GM23338 (cell line): Measurements from ENCODE around the gene GTF3C5. TPM values are rescaled to one million over a fixed set of nuclear protein-coding genes. Genes with fewer than 3 reads are reported as not detected.

Source experiments
- ATAC-seq: fragments of 200-7000 bp; cut with Tn5 transposase; 3 replicates; pipeline ENCODE4 v1.9.1; 2020
- DNase-seq: peaks from one replicate; pipeline ENCODE4 v3.0.0-alpha.2; 2015; ENCODE audit warnings: low spot score
- H2AFZ ChIP-seq: fragments of 200-600 bp; sonication (generic); 2 replicates; pipeline ENCODE4 v1.8.0; 2016; ENCODE audit warnings: antibody characterized with exemption, mild to moderate bottlenecking, moderate library complexity
- H3F3A ChIP-seq: fragments of 200-600 bp; sonication (generic); replicated peaks from 2 replicates; pipeline ENCODE4 v1.8.0; 2017; ENCODE audit warnings: antibody characterized with exemption, mixed run types, low read depth
- H3K27ac ChIP-seq: fragments of 200-600 bp; sonication (generic); 2 replicates; pipeline ENCODE4 v1.6.1; 2016; ENCODE audit warnings: low read depth
- H3K27me3 ChIP-seq: fragments of 200-600 bp; sonication (generic); 2 replicates; pipeline ENCODE4 v1.8.0; 2016; ENCODE audit warnings: mild to moderate bottlenecking, mixed run types, moderate library complexity; ENCODE audit not compliant: insufficient read depth
- H3K36me3 ChIP-seq: fragments of 200-600 bp; sonication (generic); 2 replicates; pipeline ENCODE4 v1.8.0; 2016; ENCODE audit warnings: mild to moderate bottlenecking; ENCODE audit not compliant: insufficient read depth
- H3K4me1 ChIP-seq: fragments of 200-600 bp; sonication (generic); 2 replicates; pipeline ENCODE4 v1.8.0; 2016; ENCODE audit warnings: mild to moderate bottlenecking, moderate library complexity; ENCODE audit not compliant: insufficient read depth
- H3K4me2 ChIP-seq: fragments of 200-600 bp; sonication (generic); 2 replicates; pipeline ENCODE4 v1.7.1; 2017; ENCODE audit warnings: mixed run types
- H3K4me3 ChIP-seq: fragments of 200-600 bp; sonication (generic); 2 replicates; pipeline ENCODE4 v1.6.1; 2016; ENCODE audit warnings: mixed run types
- H3K79me2 ChIP-seq: fragments of 200-600 bp; sonication (generic); replicated peaks from 2 replicates; pipeline ENCODE4 v1.8.0; 2017; ENCODE audit warnings: mild to moderate bottlenecking; ENCODE audit not compliant: insufficient read depth
- H3K9me2 ChIP-seq: fragments of 200-600 bp; sonication (generic); 2 replicates; pipeline ENCODE4 v1.8.0; 2017; ENCODE audit not compliant: insufficient read depth
- H4K20me1 ChIP-seq: fragments of 200-600 bp; sonication (generic); replicated peaks from 2 replicates; pipeline ENCODE4 v1.8.0; 2017; ENCODE audit warnings: mild to moderate bottlenecking; ENCODE audit not compliant: insufficient read depth
- H3K27ac Mint-ChIP-seq: 2 replicates; pipeline ENCODE4 v1.8.0; 2020; ENCODE audit warnings: inconsistent platforms, mild to moderate bottlenecking, moderate library complexity, mixed read lengths
- H3K27me3 Mint-ChIP-seq: 3 replicates; pipeline ENCODE4 v1.8.0; 2022; ENCODE audit warnings: low read depth, mild to moderate bottlenecking, moderate library complexity, mixed read lengths, inconsistent platforms; ENCODE audit not compliant: insufficient read depth, poor library complexity
- H3K36me3 Mint-ChIP-seq: 3 replicates; pipeline ENCODE4 v1.8.0; 2021; ENCODE audit warnings: low read depth, mild to moderate bottlenecking, inconsistent platforms, moderate library complexity, mixed read lengths
- H3K4me1 Mint-ChIP-seq: 3 replicates; pipeline ENCODE4 v1.8.0; 2020; ENCODE audit warnings: mild to moderate bottlenecking, inconsistent platforms, mixed read lengths
- H3K4me3 Mint-ChIP-seq: 3 replicates; pipeline ENCODE4 v1.8.0; 2021; ENCODE audit warnings: moderate library complexity, mild to moderate bottlenecking, inconsistent platforms, mixed read lengths
- H3K9me3 Mint-ChIP-seq: 3 replicates; pipeline ENCODE4 v1.8.0; 2020; ENCODE audit warnings: moderate library complexity, mild to moderate bottlenecking, inconsistent platforms, mixed read lengths
- CREB1 ChIP-seq: fragments of 250-450 bp; sonication (Bioruptor Pico); IDR thresholded peaks from 2 replicates; pipeline ENCODE4 v1.5.0; 2020; ENCODE audit warnings: low read depth, mild to moderate bottlenecking, moderate library complexity
- CTCF ChIP-seq, 2 experiments: fragments of 200-600 bp in 1 of 2; sonication (generic) in 1 of 2; conservative IDR thresholded peaks; 2 replicates each; pipeline versions ENCODE4 v1.5.1 to v1.6.1; 2016 to 2017; ENCODE audit warnings: antibody characterized with exemption in 2 of 2, low read depth in 2 of 2, mild to moderate bottlenecking in 2 of 2, moderate library complexity in 1 of 2
- ETS1 ChIP-seq: IDR thresholded peaks from 2 replicates; pipeline ENCODE4 v1.6.1; 2016; ENCODE audit warnings: antibody characterized with exemption
- EZH2 ChIP-seq: fragments of 200-600 bp; sonication (generic); IDR thresholded peaks from one replicate; pipeline ENCODE4 v1.8.0; 2017; ENCODE audit warnings: antibody characterized with exemption, mild to moderate bottlenecking, low read depth; ENCODE audit not compliant: unreplicated experiment
- EZH2phosphoT487 ChIP-seq: fragments of 200-600 bp; sonication (generic); IDR thresholded peaks from one replicate; pipeline ENCODE4 v1.8.1; 2018; ENCODE audit warnings: antibody characterized with exemption; ENCODE audit not compliant: unreplicated experiment
- JUNB ChIP-seq: IDR thresholded peaks from one replicate; pipeline ENCODE4 v1.6.1; 2016; ENCODE audit warnings: antibody characterized with exemption; ENCODE audit not compliant: unreplicated experiment
- NANOG ChIP-seq: IDR thresholded peaks from 2 replicates; pipeline ENCODE4 v1.6.1; 2016; ENCODE audit warnings: antibody characterized with exemption, borderline replicate concordance
- POLR2AphosphoS5 ChIP-seq: IDR thresholded peaks from 2 replicates; pipeline ENCODE4 v1.6.1; 2016; ENCODE audit warnings: antibody characterized with exemption, low read depth
- REST ChIP-seq: IDR thresholded peaks from one replicate; pipeline ENCODE4 v1.6.1; 2018; ENCODE audit warnings: antibody characterized with exemption; ENCODE audit not compliant: unreplicated experiment
- STAT1 ChIP-seq: IDR thresholded peaks from one replicate; pipeline ENCODE4 v1.6.1; 2016; ENCODE audit warnings: antibody characterized with exemption; ENCODE audit not compliant: unreplicated experiment
- ZNF114 ChIP-seq: fragments of 250-450 bp; sonication (Bioruptor Pico); IDR thresholded peaks from 2 replicates; pipeline ENCODE4 v1.5.0; 2020; ENCODE audit warnings: mild to moderate bottlenecking, moderate library complexity
- ZNF331 ChIP-seq: fragments of 250-450 bp; sonication (Bioruptor Pico); IDR thresholded peaks from 2 replicates; pipeline ENCODE4 v1.5.0; 2020; ENCODE audit warnings: low read depth, mild to moderate bottlenecking, moderate library complexity
- ZNF462 ChIP-seq: fragments of 250-450 bp; sonication (Bioruptor Pico); IDR thresholded peaks from 2 replicates; pipeline ENCODE4 v1.5.0; 2020; ENCODE audit warnings: mild to moderate bottlenecking, moderate library complexity
- polyA plus RNA-seq: library from polyadenylated mRNA; unstranded; fragments of >200 nt; fragmentation: Nextera tagmentation; extraction: Ambion mirVana; gene quantifications from 2 replicates; pipeline ENCODE4 v1.2.1, GENCODE V29; 2016
- total RNA-seq: library from RNA; depleted of rRNA; stranded (reverse); fragments of >200 nt; shearing (Covaris generic); gene quantifications from 2 replicates; pipeline ENCODE4 v1.2.3, GENCODE V29; 2014

GTF3C5 gene
- total and polyA plus RNA-seq, 2 experiments from 2014 or later: 46.0 to 78.8 TPM

GRCh38 chr9:133060417-133060841 is 29.6 kb downstream of the GTF3C5 start:
- Mint-ChIP-seq H3K4me1 (peaks cover 30% of the 10 kb centered on the region), H3K27me3 (peaks cover 5% of the 10 kb centered on the region), H3K4me3 (peak overlapping the region; percentile 28; the same call in 2 of the 3 replicates), H3K36me3 (peaks cover 21% of the 10 kb centered on the region), H3K27ac (peak overlapping the region; percentile 69), H3K9me3 (no peaks in the 10 kb centered on the region)
- no peaks in the 10 kb centered on the region for H4K20me1 ChIP-seq
- H3F3A ChIP-seq: 0 out of 2 replicates have a peak, but pooled peaks cover 8% of the 10 kb centered on the region
- peak overlapping the region; percentile 71 for H3K4me2 ChIP-seq
- H3K9me2 ChIP-seq: no peaks in the 10 kb centered on the region
- peak overlapping the region; percentile 81 for H3K27ac ChIP-seq
- DNase-seq (peak; percentile 33), ATAC-seq (peak; percentile 69)
- H3K79me2 ChIP-seq: no peaks in the 10 kb centered on the region
- no peaks in the 10 kb centered on the region; the same call in 1 of the 2 replicates for H3K36me3 ChIP-seq
- no peak for TF ChIP-seq POLR2AphosphoS5
- no peak for TF ChIP-seq EZH2phosphoT487
- no peak for TF ChIP-seq ETS1
- TF ChIP-seq NANOG: no peak
- no peak for TF ChIP-seq CTCF (conservative IDR thresholded peaks at IDR 0.05; ENCODE audit: low read depth in 2 of 2)
- no peak for TF ChIP-seq ZNF331
- no peak for TF ChIP-seq ZNF462 (CRISPR knock-in tag)
- TF ChIP-seq CREB1 (CRISPR knock-in tag): no peak
- TF ChIP-seq ZNF114 (CRISPR knock-in tag): no peak
- no peak for TF ChIP-seq STAT1
- TF ChIP-seq JUNB: no peak
- no peak for TF ChIP-seq REST
- TF ChIP-seq EZH2: no peak
- H3K27me3 ChIP-seq: no peaks in the 10 kb centered on the region
- no peak overlapping the region for H2AFZ ChIP-seq
- H3K4me1 ChIP-seq: peaks cover 16% of the 10 kb centered on the region
- H3K4me3 ChIP-seq: peak overlapping the region; percentile 29; the same call in 1 of the 2 replicates
